Measurements from ENCODE around the gene KHSRP. TPM values are rescaled to one million over a fixed set of nuclear protein-coding genes. Genes with fewer than 3 reads are reported as not detected.
"Not testable (repeated sequence)": the region's sequence is repeated elsewhere in the genome, so short reads cannot be mapped to it uniquely, and the experiment has no call there.

The KHSRP gene
- polyA plus RNA-seq, 3 donors = 231 to 268 (median 243) TPM

- DNase-seq (ENCODE audit: low read depth in 3 of 3, low spot score in 2 of 3) = no peak
Observed at GRCh38 chr19:6421075-6422014, 3.3 kb downstream of the KHSRP start.

DNA sequence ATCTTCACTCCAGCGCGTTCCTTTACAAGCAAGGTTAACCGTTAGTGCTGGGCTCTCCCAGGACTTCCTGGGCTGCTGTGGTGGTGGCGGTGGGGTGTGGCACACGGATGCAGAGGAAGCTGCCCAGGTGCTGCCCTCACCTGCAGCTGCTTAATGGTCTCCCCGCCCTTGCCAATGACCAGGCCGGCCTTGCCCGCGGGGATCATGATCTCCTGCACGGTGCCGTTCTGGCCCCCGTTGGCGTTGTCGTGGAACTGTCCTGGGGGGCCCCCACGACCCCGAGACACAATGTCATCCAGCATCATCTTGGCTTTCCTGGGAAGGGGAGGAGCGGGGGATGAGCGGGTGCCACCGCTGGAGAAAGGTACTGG is 6.1 kb downstream of the KHSRP start:
- no peak for DNase-seq (ENCODE audit: low read depth in 3 of 3, low spot score in 2 of 3)

DNA sequence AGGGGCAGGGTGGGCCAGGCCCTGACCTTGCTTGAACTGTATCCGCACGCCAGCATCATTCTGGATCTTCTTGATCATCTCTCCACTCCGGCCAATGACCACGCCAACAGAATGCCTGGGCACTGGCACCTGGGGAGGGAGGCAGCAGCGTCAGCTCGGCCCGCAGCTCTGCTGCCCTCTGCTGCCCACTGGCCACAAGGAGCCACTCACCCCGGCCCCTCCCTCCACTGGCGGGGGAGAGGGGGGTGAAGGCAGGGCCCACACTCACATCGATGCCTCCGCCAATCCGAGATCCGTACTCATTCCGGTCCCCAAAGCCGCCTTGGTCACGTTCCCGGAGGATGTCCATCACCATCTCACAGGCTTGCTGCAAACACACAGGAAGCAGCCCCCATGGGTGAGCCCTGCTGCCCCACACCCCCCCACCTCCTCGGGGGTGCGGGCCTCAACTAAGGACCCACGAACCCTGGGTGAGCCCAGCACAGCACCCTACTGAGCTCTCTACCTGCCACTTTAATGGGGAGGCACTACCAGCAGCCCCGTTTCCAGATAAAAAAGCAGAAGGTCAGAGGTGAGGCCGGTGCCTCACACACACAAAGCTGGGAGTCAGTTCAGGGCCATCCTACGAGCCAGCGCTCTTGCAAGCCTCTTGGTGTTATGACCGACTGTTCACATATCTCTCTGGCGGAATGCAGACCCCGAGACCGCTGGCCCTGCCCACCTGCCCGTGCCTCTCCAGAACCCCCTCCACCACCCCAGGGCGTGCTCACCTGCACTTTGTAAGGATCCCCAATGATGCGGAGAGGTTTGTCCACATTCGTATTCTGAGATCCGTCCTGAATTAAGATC is 6.7 kb downstream of the KHSRP start:
- DNase-seq (ENCODE audit: low read depth in 3 of 3, low spot score in 2 of 3) = no peak

DNA sequence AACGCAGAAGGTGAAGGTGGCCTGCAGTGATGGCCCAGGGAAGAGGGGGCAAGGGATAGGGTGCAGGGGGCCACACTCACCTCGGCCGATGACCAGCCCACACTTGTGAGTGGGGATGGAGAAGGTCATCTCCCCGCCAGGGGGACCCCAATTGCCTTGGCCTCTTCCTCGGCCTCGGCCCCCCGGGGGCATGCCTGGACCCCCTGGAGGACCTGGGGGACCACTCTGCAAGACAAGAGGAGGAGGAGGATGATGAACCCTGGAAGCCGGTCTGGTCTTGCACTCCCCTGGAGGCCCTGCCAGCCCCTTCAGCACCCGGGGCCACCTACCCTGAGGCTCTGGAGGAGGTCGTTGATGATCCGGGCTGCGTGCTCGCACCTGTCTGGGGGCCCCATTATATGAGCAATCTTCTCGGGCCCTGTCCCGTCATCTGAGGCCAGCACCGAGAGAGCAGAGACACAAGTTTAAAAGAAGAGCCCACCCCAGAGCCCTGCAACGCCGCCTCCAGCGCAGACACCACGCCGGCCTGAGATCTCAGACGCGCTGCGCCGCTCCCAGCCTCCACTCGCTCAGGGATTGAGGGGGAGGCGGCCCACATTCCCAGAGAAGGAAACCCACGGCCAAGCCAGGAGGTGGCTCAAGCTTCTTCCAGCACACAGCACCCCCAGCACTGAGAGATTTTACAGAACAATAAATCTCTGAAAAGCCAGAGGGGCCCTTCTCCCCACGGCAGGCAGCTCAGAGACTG is 7.8 kb downstream of the KHSRP start:
- DNase-seq (ENCODE audit: low read depth in 3 of 3, low spot score in 2 of 3) = no peak

- no peak for DNase-seq (ENCODE audit: low read depth in 3 of 3, low spot score in 2 of 3)
Observed at GRCh38 chr19:6415591-6416190, 8.9 kb downstream of the KHSRP start.

DNA sequence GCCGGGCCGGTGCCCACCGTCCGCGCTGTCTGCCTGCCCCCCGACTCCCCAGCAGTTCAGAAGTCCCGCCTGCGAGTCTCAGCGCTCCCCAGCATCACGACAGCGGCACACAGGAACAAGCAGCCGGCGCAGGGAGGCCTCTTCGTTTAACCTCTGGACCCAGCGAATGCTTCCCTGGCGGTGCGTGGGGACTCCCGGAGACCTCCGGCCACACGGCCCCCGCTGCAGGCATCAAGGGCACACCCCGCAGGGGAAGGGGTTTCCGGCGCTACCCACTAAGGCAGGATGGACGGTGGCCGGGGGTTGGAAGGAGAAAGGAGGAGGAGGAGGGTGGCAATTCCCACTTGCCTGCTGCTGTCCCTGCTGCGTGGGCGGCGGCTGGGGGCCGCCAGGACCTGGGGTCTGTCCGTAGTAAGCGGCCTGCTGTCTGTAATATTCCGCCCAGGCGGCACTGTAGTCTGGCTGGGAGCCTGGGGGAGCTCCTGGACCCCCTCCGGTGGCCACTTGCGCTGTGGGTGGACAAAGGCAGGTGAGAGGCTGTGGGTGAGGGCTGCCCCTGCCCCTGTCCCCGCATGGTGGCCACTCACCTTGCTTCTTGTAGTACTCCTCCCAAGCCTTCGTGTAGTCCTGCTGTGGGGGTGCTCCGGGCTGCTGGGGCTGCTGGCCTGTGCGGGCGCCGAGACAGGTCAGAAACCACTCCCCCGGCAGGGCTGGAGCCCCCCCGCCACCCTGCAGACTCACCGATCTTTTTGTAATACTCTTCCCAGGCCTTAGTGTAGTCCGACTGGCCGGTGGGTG is 9.6 kb downstream of the KHSRP start:
- no peak for DNase-seq (ENCODE audit: low read depth in 3 of 3, low spot score in 2 of 3)

DNA sequence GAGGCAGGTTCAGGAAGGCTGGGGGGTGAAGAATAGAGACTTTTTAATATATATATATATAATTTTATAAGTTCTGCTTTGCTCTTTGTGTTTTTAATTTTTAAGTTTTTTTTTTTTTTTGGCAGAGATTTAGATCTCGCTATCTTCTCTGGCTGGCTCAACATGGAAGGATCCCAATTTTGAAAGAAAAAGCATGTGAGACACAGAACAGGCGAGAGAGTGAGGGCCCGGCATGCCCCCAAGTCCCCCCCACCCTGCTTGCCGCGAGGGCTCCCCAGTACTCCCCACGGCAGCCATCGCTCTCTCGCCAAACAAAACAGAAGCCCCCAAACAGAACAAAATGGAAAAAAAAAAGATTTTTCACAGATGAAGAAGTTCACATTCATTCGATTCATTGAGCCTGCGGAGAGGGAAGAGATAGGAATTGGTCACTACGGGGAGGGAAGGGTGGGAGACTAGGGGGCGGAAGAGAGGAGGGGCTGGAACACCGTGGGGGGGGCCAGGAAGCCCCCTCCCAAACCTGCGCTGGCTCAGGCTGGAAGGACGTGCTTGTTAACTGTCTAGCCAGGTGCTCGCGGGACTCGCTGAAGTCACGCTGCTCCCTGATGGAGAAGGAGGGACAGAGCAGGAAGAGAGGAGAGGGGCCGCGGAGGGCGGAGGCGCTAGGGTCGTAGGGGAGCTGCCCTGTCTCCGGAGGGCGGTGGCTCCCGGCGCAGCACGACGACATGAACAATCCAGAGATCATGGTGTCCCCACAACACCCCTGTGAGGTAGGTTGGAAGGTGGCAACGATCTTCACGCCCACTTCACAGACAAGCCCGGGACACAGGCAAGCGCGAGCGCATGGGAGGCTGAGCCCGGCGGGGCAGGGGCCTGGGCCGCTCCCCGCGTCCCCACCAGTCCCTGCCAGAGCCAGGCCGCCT is 10.6 kb downstream of the KHSRP start:
- DNase-seq (ENCODE audit: low read depth in 3 of 3, low spot score in 2 of 3) = no peak

- DNase-seq (ENCODE audit: low read depth in 3 of 3, low spot score in 2 of 3) = no peak
Observed at GRCh38 chr19:6413291-6413690, 11.3 kb downstream of the KHSRP start.

DNA sequence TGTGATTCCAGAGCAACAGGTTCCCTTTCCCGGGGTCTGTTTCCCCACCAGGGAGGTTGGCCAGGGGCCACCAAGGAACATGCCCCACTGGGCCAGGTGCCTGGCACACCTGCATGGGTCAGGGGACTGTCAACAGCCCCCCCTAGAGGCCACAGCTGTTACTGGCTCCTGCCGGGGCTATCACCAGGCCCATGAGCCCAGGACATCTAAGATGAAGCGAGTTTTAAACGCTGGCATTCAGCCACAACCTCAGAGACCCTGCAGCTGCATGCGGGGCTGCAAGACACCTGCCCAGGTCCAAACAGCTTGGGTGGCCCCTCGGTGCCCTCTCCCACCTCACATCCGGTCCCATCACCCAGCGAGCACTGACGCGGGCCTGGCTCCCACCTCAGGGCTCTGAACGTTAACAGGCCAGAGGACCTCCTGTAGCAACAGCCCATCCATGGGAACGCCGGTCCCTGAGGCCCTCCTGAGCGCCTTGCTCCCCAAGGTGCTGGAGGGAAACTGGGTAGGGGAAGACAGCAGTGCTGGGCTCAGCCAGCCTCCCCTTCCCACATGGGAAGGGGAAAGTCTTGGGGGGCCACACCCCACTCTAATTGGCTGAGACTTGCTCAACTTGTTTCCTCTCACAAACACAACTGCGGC is 12.0 kb downstream of the KHSRP start:
- DNase-seq (ENCODE audit: low read depth in 3 of 3, low spot score in 2 of 3) = no peak

DNA sequence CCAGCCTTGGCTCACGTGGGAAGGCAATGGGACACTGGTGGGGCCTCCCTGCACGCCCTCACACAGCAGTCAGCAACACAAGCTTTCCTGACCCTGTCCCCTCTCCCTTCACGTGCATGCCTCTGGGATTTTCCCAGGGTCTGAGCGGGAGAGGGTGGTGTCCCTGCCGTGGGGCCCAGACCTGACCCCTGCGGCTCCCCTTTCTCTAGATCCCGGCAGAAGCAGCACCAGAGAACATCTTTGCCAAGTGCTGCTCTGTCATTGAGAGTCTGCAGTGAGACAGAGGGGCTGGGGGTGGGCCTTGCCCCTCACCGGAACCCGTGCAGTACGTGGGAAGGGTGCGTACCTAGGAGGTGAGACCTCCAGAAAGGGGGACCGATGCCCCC is 12.6 kb downstream of the KHSRP start:
- DNase-seq (ENCODE audit: low read depth in 3 of 3, low spot score in 2 of 3) = no peak

DNA sequence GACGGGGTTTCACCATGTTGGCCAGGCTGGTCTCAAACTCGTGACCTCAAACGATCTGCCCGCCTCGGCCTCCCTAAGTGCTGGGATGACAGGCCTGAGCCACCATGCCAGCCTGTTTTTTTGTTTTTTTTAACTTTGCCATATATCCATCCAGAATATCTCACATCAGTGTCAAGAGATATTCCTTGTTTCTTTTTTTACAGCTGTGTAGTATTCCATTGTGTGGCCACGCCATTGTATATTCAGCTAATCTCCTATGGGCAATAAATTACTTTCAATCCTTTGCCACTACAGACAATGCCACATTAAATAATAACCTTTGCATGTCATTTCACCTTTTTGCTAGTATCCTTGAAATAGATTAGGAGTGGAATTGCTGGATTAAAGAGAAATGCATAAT is 15.3 kb downstream of the KHSRP start:
- DNase-seq (ENCODE audit: low read depth in 3 of 3, low spot score in 2 of 3) = no peak

DNA sequence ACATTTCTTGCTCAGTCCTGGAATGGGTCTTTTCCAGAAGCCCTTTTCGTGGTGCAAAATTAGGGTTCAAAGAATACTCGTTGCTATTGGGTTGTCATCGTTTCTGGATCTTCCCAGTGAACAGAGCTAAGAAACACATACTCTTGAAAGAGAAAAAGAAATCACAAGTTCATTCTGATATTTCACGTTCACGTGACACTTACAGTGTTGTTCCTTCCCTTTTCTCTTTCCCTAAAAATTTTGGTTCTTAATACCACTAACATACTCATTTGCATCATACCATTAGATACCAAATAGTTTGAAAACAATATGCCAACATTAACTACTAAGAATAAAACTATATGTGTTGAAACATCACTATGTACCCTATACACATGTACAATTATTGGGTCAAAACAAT is 18.2 kb downstream of the KHSRP start:
- DNase-seq (ENCODE audit: low read depth in 3 of 3, low spot score in 2 of 3) = no peak

DNA sequence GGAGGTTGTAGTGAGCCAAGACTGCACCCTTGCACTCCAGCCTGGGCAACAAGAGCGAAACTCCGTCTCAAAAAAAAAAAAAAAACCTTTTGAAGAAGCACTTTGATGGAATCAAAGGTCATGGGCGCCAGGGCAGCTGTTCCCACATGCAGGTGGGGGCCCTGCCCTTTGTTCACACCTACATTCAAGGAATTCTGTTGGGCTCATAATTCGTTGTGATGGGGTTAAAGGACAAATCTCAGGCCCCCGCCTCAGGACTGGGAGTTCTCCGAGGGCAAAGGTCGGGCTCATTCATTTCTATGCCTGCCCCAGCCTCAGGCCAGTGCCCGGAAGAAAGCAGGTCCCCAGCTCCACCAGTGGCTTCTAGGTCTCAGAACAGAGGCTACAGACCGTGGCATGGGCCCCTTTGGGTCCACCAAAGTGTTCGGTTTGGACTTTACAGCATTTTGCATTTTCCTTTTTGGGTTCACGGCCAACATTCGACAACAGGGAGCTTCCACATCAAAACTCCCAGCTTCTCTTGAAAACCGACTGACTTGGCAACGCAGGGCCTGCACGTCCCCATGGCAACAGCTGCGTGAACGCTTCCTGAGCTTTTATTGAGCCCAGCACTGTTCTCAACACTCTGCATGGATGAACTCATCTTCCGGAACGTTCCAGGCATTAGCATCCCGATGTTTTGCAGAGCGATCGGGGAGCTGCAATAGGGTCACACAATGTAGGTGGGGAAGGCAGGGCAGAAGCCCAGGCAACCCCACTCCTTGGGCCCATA is 21.6 kb downstream of the KHSRP start:
- no peak for DNase-seq (ENCODE audit: low read depth in 3 of 3, low spot score in 2 of 3)

DNA sequence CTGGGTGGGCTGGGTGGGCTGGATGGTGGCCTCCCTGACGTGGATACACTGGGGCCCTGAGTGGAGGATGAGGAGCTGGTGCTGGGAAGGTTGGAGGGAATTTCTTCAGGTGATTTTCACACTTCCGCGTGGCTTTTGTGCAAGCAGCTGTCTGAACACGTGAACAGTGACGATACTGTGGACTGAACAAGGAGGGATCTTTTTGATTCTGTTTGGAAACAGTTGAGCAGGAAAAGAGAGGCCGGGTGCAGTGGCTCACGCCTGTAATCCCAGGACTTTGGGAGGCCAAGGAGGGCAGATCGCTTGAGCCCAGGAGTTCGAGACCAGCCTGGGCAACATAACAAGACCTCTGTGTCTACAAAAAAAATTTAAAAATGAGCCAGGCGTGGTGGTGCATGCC is 22.6 kb downstream of the KHSRP start:
- DNase-seq (ENCODE audit: low read depth in 3 of 3, low spot score in 2 of 3) = no peak

GRCh38 chr19:6400062-6400944 is 24.3 kb downstream of the KHSRP start:
- not testable (repeated sequence) for DNase-seq (ENCODE audit: low read depth in 3 of 3, low spot score in 2 of 3)

DNA sequence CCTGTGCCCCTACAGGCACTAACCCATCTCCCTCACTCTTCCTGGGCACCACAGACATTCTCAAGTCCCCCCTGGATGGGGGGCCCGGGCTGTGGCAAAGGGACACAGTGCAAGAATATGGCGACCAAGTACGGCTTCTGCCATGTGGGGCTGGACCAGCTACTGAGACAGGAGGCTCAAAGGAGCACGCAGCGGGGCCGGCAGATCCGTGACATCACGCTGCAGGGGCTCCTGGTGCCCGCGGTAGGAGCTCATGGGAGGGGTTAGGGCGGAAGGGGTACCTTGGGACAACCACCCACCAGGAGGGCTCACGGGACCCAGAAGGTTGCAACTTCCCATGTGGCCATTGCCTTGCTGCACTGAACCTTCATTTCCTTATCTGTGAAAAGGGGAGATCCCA is 28.3 kb downstream of the KHSRP start:
- no peak for DNase-seq (ENCODE audit: low read depth in 3 of 3, low spot score in 2 of 3)

GRCh38 chr19:6394831-6395230 is 29.8 kb downstream of the KHSRP start:
- no peak for DNase-seq (ENCODE audit: low read depth in 3 of 3, low spot score in 2 of 3)
